Fibroblast of lung (primary cell): Measurements from ENCODE around the gene PREP.

Experiments used
- EZH2 ChIP-seq: IDR thresholded peaks from 2 replicates; pipeline ENCODE4 v1.5.1; 2012; ENCODE audit warnings: low read length, control low read depth, mild to moderate bottlenecking; ENCODE audit errors: missing control alignments
- TF ChIP-seq, protein P1 (sequence below), 2 donors: IDR thresholded peaks in 1 of 2; conservative IDR thresholded peaks in 1 of 2; 1 replicate in 1 of 2; 2 replicates in 1 of 2; pipeline ENCODE4 v1.5.1; 2011 to 2012; ENCODE audit warnings: low read length in 2 of 2, control low read depth in 1 of 2, inconsistent platforms in 1 of 2, low read depth in 1 of 2, mild to moderate bottlenecking in 1 of 2

DNA sequence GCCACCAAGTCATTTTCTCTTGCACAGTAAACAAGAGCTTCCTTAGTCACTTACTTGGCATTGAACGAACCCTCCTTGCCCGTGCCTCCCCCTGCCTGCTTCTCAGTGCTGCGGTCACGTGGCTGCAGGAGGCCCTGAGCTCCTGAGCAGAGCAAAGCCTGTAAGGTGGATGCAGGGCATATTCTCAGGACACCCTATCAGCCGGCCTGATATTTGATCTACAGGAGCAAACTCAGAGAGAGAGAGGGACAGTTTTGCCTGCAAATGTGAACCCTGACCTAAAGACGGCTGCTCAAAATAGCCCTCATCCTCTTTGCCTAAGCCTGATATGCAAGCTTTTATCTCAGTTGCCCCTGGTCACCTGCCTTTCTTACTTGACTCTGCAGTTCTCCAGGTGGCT, 130.1 kb downstream of the PREP start:
- TF ChIP-seq, protein P1, sequence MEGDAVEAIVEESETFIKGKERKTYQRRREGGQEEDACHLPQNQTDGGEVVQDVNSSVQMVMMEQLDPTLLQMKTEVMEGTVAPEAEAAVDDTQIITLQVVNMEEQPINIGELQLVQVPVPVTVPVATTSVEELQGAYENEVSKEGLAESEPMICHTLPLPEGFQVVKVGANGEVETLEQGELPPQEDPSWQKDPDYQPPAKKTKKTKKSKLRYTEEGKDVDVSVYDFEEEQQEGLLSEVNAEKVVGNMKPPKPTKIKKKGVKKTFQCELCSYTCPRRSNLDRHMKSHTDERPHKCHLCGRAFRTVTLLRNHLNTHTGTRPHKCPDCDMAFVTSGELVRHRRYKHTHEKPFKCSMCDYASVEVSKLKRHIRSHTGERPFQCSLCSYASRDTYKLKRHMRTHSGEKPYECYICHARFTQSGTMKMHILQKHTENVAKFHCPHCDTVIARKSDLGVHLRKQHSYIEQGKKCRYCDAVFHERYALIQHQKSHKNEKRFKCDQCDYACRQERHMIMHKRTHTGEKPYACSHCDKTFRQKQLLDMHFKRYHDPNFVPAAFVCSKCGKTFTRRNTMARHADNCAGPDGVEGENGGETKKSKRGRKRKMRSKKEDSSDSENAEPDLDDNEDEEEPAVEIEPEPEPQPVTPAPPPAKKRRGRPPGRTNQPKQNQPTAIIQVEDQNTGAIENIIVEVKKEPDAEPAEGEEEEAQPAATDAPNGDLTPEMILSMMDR (conservative IDR thresholded peaks at IDR 0.05 in 1 of 2, IDR thresholded peaks at IDR 0.05 in 1 of 2; ENCODE audit: low read depth in 1 of 2, low read length in 2 of 2), result no peak
- TF ChIP-seq EZH2, result no peak
